Lower lobe of right lung (tissue), 2 donors: Measurements from ENCODE around the gene CDKAL1. TPM values are rescaled to one million over a fixed set of nuclear protein-coding genes. Genes with fewer than 3 reads are reported as not detected.

Experiments
- ATAC-seq, 2 donors: fragments of 200-7000 bp; cut with Tn5 transposase; one replicate each; pipeline ENCODE4 v1.9.1; 2020 to 2022; ENCODE audit warnings: mild to moderate bottlenecking in 2 of 2, moderate library complexity in 2 of 2
- DNase-seq: peaks from one replicate; pipeline ENCODE4 v3.0.0-alpha.2; 2020
- H3K27ac ChIP-seq: fragments of 200-600 bp; one replicate; pipeline ENCODE4 v1.8.0; 2022
- H3K27me3 ChIP-seq: fragments of 200-600 bp; one replicate; pipeline ENCODE4 v1.8.0; 2022; ENCODE audit warnings: low read depth
- H3K36me3 ChIP-seq: fragments of 200-600 bp; one replicate; pipeline ENCODE4 v1.8.0; 2022; ENCODE audit warnings: mild to moderate bottlenecking
- H3K4me1 ChIP-seq: fragments of 200-600 bp; one replicate; pipeline ENCODE4 v1.8.0; 2022
- H3K4me3 ChIP-seq: fragments of 200-600 bp; one replicate; pipeline ENCODE4 v1.8.0; 2022; ENCODE audit warnings: mild to moderate bottlenecking
- H3K9me3 ChIP-seq: fragments of 200-600 bp; one replicate; pipeline ENCODE4 v1.8.0; 2022
- intact Hi-C: fragments of 100-400 bp; cut with DNase I; formaldehyde crosslinking; loops from one replicate; pipeline ENCODE4 v1.11.0; 2022
- total RNA-seq: library from RNA; stranded (reverse); fragmentation: NEBNext Ultra II Directional; extraction: Animal tissue kit (Norgen Biotek cat#: 25700); gene quantifications from one replicate; pipeline ENCODE4 v1.2.1, GENCODE V29; 2021
- TF ChIP-seq, protein P1 (sequence below): fragments of 200-600 bp; IDR thresholded peaks from one replicate; pipeline ENCODE4 v1.8.0; 2022; ENCODE audit warnings: antibody characterized with exemption, mild to moderate bottlenecking
- donor health status: DM: no; HTN: yes; CAD: no; lungs with severe emphysema.

CDKAL1 gene
- total RNA-seq, 1 donor from 2014 or later, result 16.0 TPM

DNA sequence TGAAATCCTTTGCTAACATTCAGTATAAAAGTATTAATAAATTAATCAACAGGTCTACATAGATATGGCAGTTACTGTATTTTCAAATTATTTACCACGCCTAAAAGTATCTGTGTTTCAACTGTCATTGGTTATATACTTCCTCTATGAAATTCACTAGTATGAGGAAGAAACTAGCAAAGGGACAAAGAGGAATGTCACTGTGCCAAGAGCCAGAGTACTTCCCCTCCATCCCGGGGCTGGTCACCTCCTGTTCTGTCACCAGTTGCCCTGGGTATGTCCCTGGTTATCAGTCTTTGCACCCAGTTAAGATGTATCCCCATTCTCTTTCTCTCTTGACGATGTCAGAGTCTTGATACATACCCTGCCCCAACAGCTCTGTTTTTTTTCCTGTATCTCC is 582.5 kb downstream of the CDKAL1 start:
- Histone ChIP-seq H3K4me3 (no peak overlapping the region), H3K4me1 (no peaks in the 10 kb centered on the region), H3K27me3 (no peaks in the 10 kb centered on the region), H3K36me3 (no peaks in the 10 kb centered on the region), H3K27ac (no peak overlapping the region), H3K9me3 (no peaks in the 10 kb centered on the region)
- DNase-seq (no peak), ATAC-seq (no peak)
- TF ChIP-seq, protein P1, sequence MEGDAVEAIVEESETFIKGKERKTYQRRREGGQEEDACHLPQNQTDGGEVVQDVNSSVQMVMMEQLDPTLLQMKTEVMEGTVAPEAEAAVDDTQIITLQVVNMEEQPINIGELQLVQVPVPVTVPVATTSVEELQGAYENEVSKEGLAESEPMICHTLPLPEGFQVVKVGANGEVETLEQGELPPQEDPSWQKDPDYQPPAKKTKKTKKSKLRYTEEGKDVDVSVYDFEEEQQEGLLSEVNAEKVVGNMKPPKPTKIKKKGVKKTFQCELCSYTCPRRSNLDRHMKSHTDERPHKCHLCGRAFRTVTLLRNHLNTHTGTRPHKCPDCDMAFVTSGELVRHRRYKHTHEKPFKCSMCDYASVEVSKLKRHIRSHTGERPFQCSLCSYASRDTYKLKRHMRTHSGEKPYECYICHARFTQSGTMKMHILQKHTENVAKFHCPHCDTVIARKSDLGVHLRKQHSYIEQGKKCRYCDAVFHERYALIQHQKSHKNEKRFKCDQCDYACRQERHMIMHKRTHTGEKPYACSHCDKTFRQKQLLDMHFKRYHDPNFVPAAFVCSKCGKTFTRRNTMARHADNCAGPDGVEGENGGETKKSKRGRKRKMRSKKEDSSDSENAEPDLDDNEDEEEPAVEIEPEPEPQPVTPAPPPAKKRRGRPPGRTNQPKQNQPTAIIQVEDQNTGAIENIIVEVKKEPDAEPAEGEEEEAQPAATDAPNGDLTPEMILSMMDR, result no peak
- intact Hi-C loops, result no loop called here

DNA sequence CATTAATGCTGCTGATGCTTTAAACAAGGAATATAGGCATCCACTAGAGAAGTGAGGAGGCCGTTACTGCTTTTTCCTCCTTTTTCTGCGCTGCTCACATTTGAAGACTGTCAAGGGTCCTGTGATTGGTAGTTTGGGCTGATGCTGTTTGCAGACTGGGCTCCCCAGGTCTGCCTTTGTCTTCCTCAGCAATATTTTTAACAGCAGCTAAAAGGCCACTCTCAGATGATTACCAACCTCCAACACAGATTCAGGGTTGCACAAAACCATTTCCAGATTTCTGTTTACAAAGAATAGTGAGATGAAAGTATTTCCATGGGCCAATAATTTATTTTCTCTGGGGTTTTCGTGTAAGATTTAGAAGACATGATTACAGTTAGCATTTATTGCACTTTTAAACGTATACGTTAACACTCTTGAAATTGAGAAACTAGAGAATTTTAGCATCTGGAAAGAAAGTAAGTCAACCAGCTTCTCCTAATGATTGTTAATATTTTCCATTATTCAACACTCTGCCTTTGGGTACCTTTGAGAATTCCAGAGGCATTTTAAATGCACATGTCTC is 584.0 kb downstream of the CDKAL1 start:
- Histone ChIP-seq H3K9me3 (no peaks in the 10 kb centered on the region), H3K4me1 (no peaks in the 10 kb centered on the region), H3K36me3 (no peaks in the 10 kb centered on the region), H3K27ac (no peak overlapping the region), H3K4me3 (no peak overlapping the region), H3K27me3 (no peaks in the 10 kb centered on the region)
- intact Hi-C loops, result no loop called here
- no peak for ATAC-seq
- no peak for DNase-seq
- TF ChIP-seq, protein P1, result no peak

DNA sequence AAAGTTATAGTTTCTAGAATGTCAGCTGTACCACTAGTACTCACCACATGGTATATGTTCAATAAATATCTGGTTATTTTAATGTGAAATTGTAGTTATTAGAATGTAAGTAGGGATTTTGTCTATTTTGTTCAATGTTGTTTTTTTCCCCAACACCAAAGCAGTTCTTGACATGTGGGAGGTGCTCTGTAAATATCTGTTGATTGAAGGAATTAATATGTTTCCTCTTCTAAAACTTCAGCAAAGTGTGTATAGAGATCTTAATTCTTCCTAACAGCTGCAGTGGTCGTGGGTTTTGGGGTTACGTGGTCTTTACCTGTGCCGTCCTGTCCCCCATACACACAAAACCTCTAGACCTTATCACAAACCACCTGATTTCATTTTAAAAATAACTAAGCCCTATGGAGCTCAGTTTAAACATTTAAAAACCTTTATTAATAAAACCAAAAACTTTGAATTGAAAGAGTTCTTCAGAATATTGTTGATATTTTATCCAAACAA is 587.4 kb downstream of the CDKAL1 start:
- no peaks in the 10 kb centered on the region for H3K36me3 ChIP-seq
- H3K27ac ChIP-seq, result no peak overlapping the region
- TF ChIP-seq, protein P1, result no peak
- H3K27me3 ChIP-seq, result no peaks in the 10 kb centered on the region
- no peak for ATAC-seq
- no peak overlapping the region for H3K4me3 ChIP-seq
- no peak for DNase-seq
- H3K4me1 ChIP-seq, result no peaks in the 10 kb centered on the region
- intact Hi-C loops, result no loop called here
- H3K9me3 ChIP-seq, result no peaks in the 10 kb centered on the region

DNA sequence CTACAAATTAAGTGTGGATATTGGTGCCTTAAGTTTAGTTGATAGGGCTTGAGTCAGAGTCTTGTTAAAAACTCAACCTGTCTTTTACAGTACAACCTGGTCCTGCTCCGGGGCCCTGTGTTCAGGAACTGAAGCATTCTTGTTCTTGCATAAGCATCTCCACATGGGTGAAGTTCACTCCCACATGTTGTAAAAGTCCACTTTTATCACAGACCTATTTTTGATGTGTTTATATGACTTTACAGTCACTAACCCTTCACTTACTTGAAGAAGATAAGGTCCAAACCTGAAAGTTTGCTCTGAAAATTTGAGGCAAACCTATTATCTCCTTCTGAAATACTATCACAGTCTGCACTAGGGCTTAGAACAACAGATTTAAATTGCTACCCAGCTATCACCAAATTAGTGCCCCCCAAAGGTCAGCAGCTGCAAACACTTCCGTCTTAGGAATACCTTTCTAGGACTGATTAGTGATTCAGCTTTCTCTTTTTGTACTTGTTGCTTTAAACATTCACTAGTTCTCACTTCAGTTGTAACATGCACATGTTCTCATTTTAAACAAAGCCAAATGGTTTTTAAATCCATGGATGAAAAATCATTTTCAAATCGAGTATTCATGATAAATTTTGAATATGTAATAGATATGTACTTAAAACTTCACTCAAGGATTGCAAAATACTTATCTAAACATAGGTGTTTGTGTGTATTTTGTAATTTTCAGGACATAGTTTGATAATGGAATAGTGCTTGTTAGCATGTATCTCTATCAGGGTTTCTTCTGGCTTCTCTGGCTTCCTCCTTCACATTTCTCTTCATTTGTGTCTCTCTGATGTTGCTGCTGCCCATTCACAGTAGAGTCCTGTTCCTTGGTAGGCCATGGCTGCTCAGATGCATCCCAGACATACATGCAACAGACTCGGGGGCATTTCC is 589.5 kb downstream of the CDKAL1 start:
- TF ChIP-seq, protein P1, result no peak
- Histone ChIP-seq H3K36me3 (no peaks in the 10 kb centered on the region), H3K27ac (no peak overlapping the region), H3K4me1 (no peaks in the 10 kb centered on the region), H3K9me3 (no peaks in the 10 kb centered on the region), H3K4me3 (no peak overlapping the region), H3K27me3 (no peaks in the 10 kb centered on the region)
- DNase-seq (no peak), ATAC-seq (no peak)
- intact Hi-C loops, result no loop called here

DNA sequence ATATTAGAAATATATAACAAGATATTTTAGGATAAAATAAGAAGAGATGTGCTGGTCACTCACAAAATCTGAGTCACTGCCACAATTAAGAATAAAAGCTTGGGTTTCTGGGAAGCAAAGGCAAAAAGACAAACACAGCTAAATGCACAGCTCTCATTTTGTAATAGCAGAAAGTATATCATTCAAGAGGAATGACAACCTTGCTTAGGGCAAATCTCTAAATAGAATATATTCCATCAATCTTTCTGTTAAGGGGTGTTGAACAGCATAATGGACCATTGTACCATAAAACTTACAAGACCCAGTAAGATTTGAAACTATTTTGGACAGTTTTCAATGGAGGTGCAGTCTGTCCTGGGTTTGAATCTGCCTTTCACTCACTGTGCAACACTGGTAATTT is 594.3 kb downstream of the CDKAL1 start:
- H3K9me3 ChIP-seq, result no peaks in the 10 kb centered on the region
- H3K27ac ChIP-seq, result no peak overlapping the region
- ATAC-seq, result no peak
- TF ChIP-seq, protein P1, result no peak
- intact Hi-C loops, result no loop called here
- DNase-seq, result no peak
- H3K27me3 ChIP-seq, result no peaks in the 10 kb centered on the region
- no peaks in the 10 kb centered on the region for H3K4me1 ChIP-seq
- no peak overlapping the region for H3K4me3 ChIP-seq
- no peaks in the 10 kb centered on the region for H3K36me3 ChIP-seq
